Epidermal melanocyte (primary cell): Measurements from ENCODE around the gene CEP192.
"Not testable (repeated sequence)": the region's sequence is repeated elsewhere in the genome, so short reads cannot be mapped to it uniquely, and the experiment has no call there.

ENCODE experiments used
- DNase-seq: peaks from one replicate; pipeline ENCODE4 v3.0.0; 2011; ENCODE audit warnings: low spot score; ENCODE audit not compliant: insufficient read length

CEP192 gene

GRCh38 chr18:13026583-13027270, 35.6 kb downstream of the CEP192 start:
- DNase-seq, result no peak

GRCh38 chr18:13028869-13029268, 37.7 kb downstream of the CEP192 start:
- no peak for DNase-seq

- no peak for DNase-seq
Observed at GRCh38 chr18:13032173-13032572, 41.0 kb downstream of the CEP192 start.

- DNase-seq, result no peak
Observed at GRCh38 chr18:13035249-13035914, 44.2 kb downstream of the CEP192 start.

- no peak for DNase-seq
Observed at GRCh38 chr18:13036622-13037320, 45.6 kb downstream of the CEP192 start.

GRCh38 chr18:13039806-13040205, 48.6 kb downstream of the CEP192 start:
- DNase-seq, result no peak

- DNase-seq, result no peak
Observed at GRCh38 chr18:13043066-13043465, 51.9 kb downstream of the CEP192 start.

- no peak for DNase-seq
Observed at GRCh38 chr18:13048061-13048595, 57.0 kb downstream of the CEP192 start.

- no peak for DNase-seq
Observed at GRCh38 chr18:13051159-13051558, 60.0 kb downstream of the CEP192 start.

GRCh38 chr18:13051950-13052349, 60.8 kb downstream of the CEP192 start:
- no peak for DNase-seq

GRCh38 chr18:13054336-13054735, 63.2 kb downstream of the CEP192 start:
- no peak for DNase-seq

- no peak for DNase-seq
Observed at GRCh38 chr18:13061630-13062189, 70.5 kb downstream of the CEP192 start.

GRCh38 chr18:13067124-13067523, 76.0 kb downstream of the CEP192 start:
- DNase-seq, result no peak

GRCh38 chr18:13067966-13068365, 76.8 kb downstream of the CEP192 start:
- no peak for DNase-seq

- DNase-seq, result no peak
Observed at GRCh38 chr18:13070460-13070859, 79.3 kb downstream of the CEP192 start.

GRCh38 chr18:13076886-13077285, 85.7 kb downstream of the CEP192 start:
- DNase-seq, result no peak

GRCh38 chr18:13077473-13077872, 86.3 kb downstream of the CEP192 start:
- no peak for DNase-seq

- not testable (repeated sequence) for DNase-seq
Observed at GRCh38 chr18:13078065-13078464, 86.9 kb downstream of the CEP192 start.

GRCh38 chr18:13086906-13087305, 95.7 kb downstream of the CEP192 start:
- DNase-seq, result no peak

GRCh38 chr18:13095466-13095865, 104.3 kb downstream of the CEP192 start:
- DNase-seq, result no peak

GRCh38 chr18:13096232-13096631, 105.1 kb downstream of the CEP192 start:
- no peak for DNase-seq

- DNase-seq, result no peak
Observed at GRCh38 chr18:13096719-13097118, 105.6 kb downstream of the CEP192 start.
